CD8-positive, alpha-beta memory T cell (primary cell): Measurements from ENCODE around the gene POLR2H. TPM values are rescaled to one million over a fixed set of nuclear protein-coding genes. Genes with fewer than 3 reads are reported as not detected.

ENCODE experiments used
- CTCF ChIA-PET: fragments of 350-600 bp; sonication (Branson Sonifier 250); formaldehyde crosslinking; loops from one replicate; lab custom pipeline; 2021; ENCODE audit warnings: antibody characterized with exemption; lab: Charles Lee
- POLR2A ChIA-PET: fragments of 350-600 bp; sonication (Branson Sonifier 250); formaldehyde crosslinking; loops from one replicate; lab custom pipeline; 2021; ENCODE audit warnings: antibody characterized with exemption; lab: Charles Lee
- DNase-seq, 5 donors: peaks; one replicate each; pipeline versions ENCODE4 v3.0.0 to v3.0.0-alpha.2; 2020 to 2022; ENCODE audit warnings: mixed read lengths in 1 of 5
- H3K27ac ChIP-seq: one replicate; pipeline ENCODE4 v1.7.0; 2013; ENCODE audit warnings: low read depth, mild to moderate bottlenecking, low read length, moderate library complexity
- H3K27me3 ChIP-seq: 2 replicates; pipeline ENCODE4 v1.7.0; 2013; ENCODE audit warnings: low read length, mild to moderate bottlenecking; ENCODE audit not compliant: insufficient read depth, poor library complexity, severe bottlenecking
- H3K36me3 ChIP-seq: 2 replicates; pipeline ENCODE4 v1.7.0; 2013; ENCODE audit warnings: mild to moderate bottlenecking, low read length, moderate library complexity; ENCODE audit not compliant: insufficient read depth
- H3K4me1 ChIP-seq: 2 replicates; pipeline ENCODE4 v1.7.0; 2013; ENCODE audit warnings: mild to moderate bottlenecking, low read length, moderate library complexity; ENCODE audit not compliant: insufficient read depth
- H3K4me3 ChIP-seq: 2 replicates; pipeline ENCODE4 v1.7.0; 2013; ENCODE audit warnings: mild to moderate bottlenecking, low read length
- H3K9me3 ChIP-seq: 2 replicates; pipeline ENCODE4 v1.7.0; 2013; ENCODE audit warnings: mild to moderate bottlenecking, low read length
- H3K27ac Mint-ChIP-seq, 8 donors: one replicate each; pipeline ENCODE4 v1.8.0; 2020 to 2021; ENCODE audit warnings: mixed read lengths in 8 of 8, mild to moderate bottlenecking in 6 of 8, inconsistent platforms in 3 of 8, moderate library complexity in 3 of 8
- H3K27me3 Mint-ChIP-seq, 2 donors: one replicate each; pipeline ENCODE4 v1.8.0; 2020 to 2021; ENCODE audit warnings: mixed read lengths in 2 of 2, mild to moderate bottlenecking in 1 of 2, moderate library complexity in 1 of 2
- H3K36me3 Mint-ChIP-seq, 3 donors: one replicate each; pipeline ENCODE4 v1.8.0; 2020 to 2021; ENCODE audit warnings: mixed read lengths in 3 of 3, inconsistent platforms in 1 of 3, mild to moderate bottlenecking in 1 of 3
- H3K4me1 Mint-ChIP-seq, 3 donors: one replicate each; pipeline ENCODE4 v1.8.0; 2020 to 2021; ENCODE audit warnings: mixed read lengths in 3 of 3, inconsistent platforms in 1 of 3, mild to moderate bottlenecking in 1 of 3
- H3K4me3 Mint-ChIP-seq, 7 donors: one replicate each; pipeline ENCODE4 v1.8.0; 2020 to 2021; ENCODE audit warnings: mixed read lengths in 7 of 7, mild to moderate bottlenecking in 6 of 7, moderate library complexity in 4 of 7, inconsistent platforms in 2 of 7
- H3K9me3 Mint-ChIP-seq, 5 donors: one replicate each; pipeline ENCODE4 v1.8.0; 2020 to 2022; ENCODE audit warnings: mixed read lengths in 5 of 5, mild to moderate bottlenecking in 3 of 5, moderate library complexity in 2 of 5, inconsistent platforms in 1 of 5
- polyA plus RNA-seq: library from polyadenylated mRNA; unstranded; fragments of 300-500 nt; fragmentation: Illumina TruSeq; gene quantifications from one replicate; pipeline ENCODE4 v1.2.3, GENCODE V29; 2021
- total RNA-seq, 2 experiments: library from RNA; stranded (reverse); gene quantifications; one replicate each; pipeline ENCODE4 v1.2.3, GENCODE V29; 2021

POLR2H gene
- total and polyA plus RNA-seq, 3 experiments from 2014 or later: 52.1 to 147 (median 147) TPM

DNA sequence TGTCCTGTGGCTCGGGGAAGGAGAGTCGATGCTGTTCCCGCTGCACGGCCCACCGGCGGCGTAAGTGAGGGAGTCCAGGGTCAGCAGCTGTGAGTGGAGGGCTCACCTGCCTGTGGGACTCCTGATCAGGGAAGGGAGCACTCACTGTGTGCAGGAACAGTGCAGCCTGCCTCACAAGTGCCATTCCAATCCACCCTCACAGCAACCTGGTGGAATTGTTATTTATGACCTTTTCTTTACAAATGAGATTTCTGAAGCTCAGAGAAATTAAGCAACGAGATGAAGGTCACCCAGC, 27.4 kb downstream of the POLR2H start:
- Histone ChIP-seq H3K4me1 (no peaks in the 10 kb centered on the region), H3K4me3 (no peak overlapping the region), H3K27me3 (no peaks in the 10 kb centered on the region), H3K9me3 (no peaks in the 10 kb centered on the region), H3K36me3 (no peaks in the 10 kb centered on the region), H3K27ac (no peak overlapping the region)
- no peak for DNase-seq
- Mint-ChIP-seq H3K27ac (no peak overlapping the region), H3K4me3 (no peak overlapping the region), H3K9me3 (no peaks in the 10 kb centered on the region), H3K4me1 (no peaks in the 10 kb centered on the region), H3K27me3 (peaks cover 18 to 45% of the 10 kb centered on the region in 2 donors), H3K36me3 (no peaks in the 10 kb centered on the region)
- CTCF ChIA-PET: interaction anchor here (0.8 kb wide), 1 partner anchor 17 kb away, joined by 4 read pairs; no protein-coding TSS in a partner anchor
- POLR2A ChIA-PET: no interaction called here

- H3K27me3 ChIP-seq: no peaks in the 10 kb centered on the region
- no peak overlapping the region for H3K4me3 ChIP-seq
- no peaks in the 10 kb centered on the region for H3K36me3 Mint-ChIP-seq
- H3K9me3 Mint-ChIP-seq: no peaks in the 10 kb centered on the region
- peaks cover 17 to 40% of the 10 kb centered on the region in 2 donors for H3K27me3 Mint-ChIP-seq
- no peaks in the 10 kb centered on the region for H3K36me3 ChIP-seq
- POLR2A ChIA-PET: no interaction called here
- H3K4me1 ChIP-seq: no peaks in the 10 kb centered on the region
- H3K27ac Mint-ChIP-seq: no peak overlapping the region
- DNase-seq: no peak
- CTCF ChIA-PET: interaction anchor here (2.0 kb wide), 1 partner anchor 18 kb away, joined by 5 read pairs; no protein-coding TSS in a partner anchor
- no peak overlapping the region for H3K27ac ChIP-seq
- H3K4me3 Mint-ChIP-seq: no peak overlapping the region
- H3K4me1 Mint-ChIP-seq: no peaks in the 10 kb centered on the region
- no peaks in the 10 kb centered on the region for H3K9me3 ChIP-seq
These were observed 27.9 kb downstream of the POLR2H start for GRCh38 chr3:184389384-184389783.

GRCh38 chr3:184389935-184390528, 28.5 kb downstream of the POLR2H start:
- Histone ChIP-seq H3K4me3 (no peak overlapping the region), H3K36me3 (no peaks in the 10 kb centered on the region), H3K9me3 (no peaks in the 10 kb centered on the region), H3K27ac (no peak overlapping the region), H3K27me3 (no peaks in the 10 kb centered on the region), H3K4me1 (no peaks in the 10 kb centered on the region)
- DNase-seq: no peak
- no peak overlapping the region for H3K4me3 Mint-ChIP-seq
- POLR2A ChIA-PET: no interaction called here
- H3K27me3 Mint-ChIP-seq: peaks cover 17 to 34% of the 10 kb centered on the region in 2 donors
- H3K4me1 Mint-ChIP-seq: no peaks in the 10 kb centered on the region
- no peak overlapping the region for H3K27ac Mint-ChIP-seq
- no peaks in the 10 kb centered on the region for H3K36me3 Mint-ChIP-seq
- H3K9me3 Mint-ChIP-seq: no peaks in the 10 kb centered on the region
- CTCF ChIA-PET: interaction anchor here (2.0 kb wide), 1 partner anchor 18 kb away, joined by 5 read pairs; no protein-coding TSS in a partner anchor

DNA sequence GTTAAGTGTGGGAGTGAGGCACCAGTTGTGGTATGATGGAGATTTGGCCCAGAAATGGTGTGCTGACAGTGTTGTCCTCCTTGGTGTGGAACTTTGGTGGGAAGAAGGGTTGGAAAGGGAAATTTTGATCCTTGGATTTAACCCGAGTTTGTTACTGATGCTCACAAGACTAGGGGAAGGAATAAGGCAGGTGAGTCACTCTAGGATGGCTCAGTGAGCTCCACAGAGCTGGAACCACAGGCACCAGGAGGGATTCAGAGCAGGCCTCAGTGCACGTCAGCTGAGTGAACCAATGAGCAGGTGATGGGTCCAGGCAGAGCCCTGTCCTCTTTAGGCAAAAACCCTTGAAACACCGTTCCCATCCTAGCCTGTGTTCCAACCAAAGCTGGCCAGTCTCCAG, 29.8 kb downstream of the POLR2H start:
- ChIA-PET CTCF (interaction anchor here (2.0 kb wide), 1 partner anchor 20 kb away, joined by 5 read pairs; no protein-coding TSS in a partner anchor), POLR2A (no interaction called here)
- no peak for DNase-seq
- Mint-ChIP-seq H3K27ac (no peak overlapping the region), H3K27me3 (peaks cover 17 to 25% of the 10 kb centered on the region in 2 donors), H3K9me3 (no peaks in the 10 kb centered on the region), H3K4me1 (no peaks in the 10 kb centered on the region), H3K4me3 (no peak overlapping the region), H3K36me3 (no peaks in the 10 kb centered on the region)
- no peaks in the 10 kb centered on the region for H3K27me3 ChIP-seq
- no peaks in the 10 kb centered on the region for H3K9me3 ChIP-seq
- H3K36me3 ChIP-seq: no peaks in the 10 kb centered on the region
- H3K4me1 ChIP-seq: no peaks in the 10 kb centered on the region
- H3K4me3 ChIP-seq: no peak overlapping the region
- no peak overlapping the region for H3K27ac ChIP-seq

- H3K36me3 Mint-ChIP-seq: no peaks in the 10 kb centered on the region
- peak overlapping the region in 1 of 8 donors; percentile 58 for H3K27ac Mint-ChIP-seq
- ChIA-PET CTCF (no interaction called here), POLR2A (no interaction called here)
- Histone ChIP-seq H3K9me3 (no peaks in the 10 kb centered on the region), H3K36me3 (no peaks in the 10 kb centered on the region), H3K4me1 (no peaks in the 10 kb centered on the region), H3K27me3 (no peaks in the 10 kb centered on the region), H3K27ac (no peak overlapping the region), H3K4me3 (no peak overlapping the region)
- peaks cover 27 to 34% of the 10 kb centered on the region in 2 donors for H3K27me3 Mint-ChIP-seq
- H3K4me1 Mint-ChIP-seq: no peaks in the 10 kb centered on the region
- DNase-seq: peak in 1 of 5 donors; percentile 21
- H3K4me3 Mint-ChIP-seq: no peak overlapping the region
- H3K9me3 Mint-ChIP-seq: no peaks in the 10 kb centered on the region
These were observed 33.8 kb downstream of the POLR2H start for GRCh38 chr3:184395320-184395660.

- no peaks in the 10 kb centered on the region for H3K36me3 Mint-ChIP-seq
- ChIA-PET POLR2A (no interaction called here), CTCF (no interaction called here)
- no peak for DNase-seq
- no peaks in the 10 kb centered on the region for H3K36me3 ChIP-seq
- H3K4me1 ChIP-seq: no peaks in the 10 kb centered on the region
- no peaks in the 10 kb centered on the region for H3K9me3 Mint-ChIP-seq
- no peaks in the 10 kb centered on the region for H3K27me3 ChIP-seq
- no peaks in the 10 kb centered on the region for H3K9me3 ChIP-seq
- peaks cover 27 to 42% of the 10 kb centered on the region in 2 donors for H3K27me3 Mint-ChIP-seq
- no peaks in the 10 kb centered on the region for H3K4me1 Mint-ChIP-seq
- no peak overlapping the region for H3K4me3 ChIP-seq
- H3K27ac ChIP-seq: no peak overlapping the region
- H3K4me3 Mint-ChIP-seq: no peak overlapping the region
- H3K27ac Mint-ChIP-seq: no peak overlapping the region
These were observed 37.9 kb downstream of the POLR2H start for GRCh38 chr3:184399410-184399809.

- H3K27ac ChIP-seq: no peak overlapping the region
- H3K36me3 ChIP-seq: no peaks in the 10 kb centered on the region
- ChIA-PET CTCF (no interaction called here), POLR2A (interaction anchor here (0.7 kb wide), 1 partner anchor 126 kb away, joined by 6 read pairs; no protein-coding TSS in a partner anchor)
- no peak overlapping the region for H3K4me3 ChIP-seq
- Mint-ChIP-seq H3K4me3 (no peak overlapping the region), H3K4me1 (no peaks in the 10 kb centered on the region), H3K27me3 (peaks cover 13 to 28% of the 10 kb centered on the region in 2 donors), H3K36me3 (no peaks in the 10 kb centered on the region), H3K27ac (no peak overlapping the region), H3K9me3 (no peaks in the 10 kb centered on the region)
- H3K4me1 ChIP-seq: no peaks in the 10 kb centered on the region
- no peaks in the 10 kb centered on the region for H3K27me3 ChIP-seq
- DNase-seq: no peak
- no peaks in the 10 kb centered on the region for H3K9me3 ChIP-seq
These were observed 43.8 kb downstream of the POLR2H start for GRCh38 chr3:184405075-184406030.

DNA sequence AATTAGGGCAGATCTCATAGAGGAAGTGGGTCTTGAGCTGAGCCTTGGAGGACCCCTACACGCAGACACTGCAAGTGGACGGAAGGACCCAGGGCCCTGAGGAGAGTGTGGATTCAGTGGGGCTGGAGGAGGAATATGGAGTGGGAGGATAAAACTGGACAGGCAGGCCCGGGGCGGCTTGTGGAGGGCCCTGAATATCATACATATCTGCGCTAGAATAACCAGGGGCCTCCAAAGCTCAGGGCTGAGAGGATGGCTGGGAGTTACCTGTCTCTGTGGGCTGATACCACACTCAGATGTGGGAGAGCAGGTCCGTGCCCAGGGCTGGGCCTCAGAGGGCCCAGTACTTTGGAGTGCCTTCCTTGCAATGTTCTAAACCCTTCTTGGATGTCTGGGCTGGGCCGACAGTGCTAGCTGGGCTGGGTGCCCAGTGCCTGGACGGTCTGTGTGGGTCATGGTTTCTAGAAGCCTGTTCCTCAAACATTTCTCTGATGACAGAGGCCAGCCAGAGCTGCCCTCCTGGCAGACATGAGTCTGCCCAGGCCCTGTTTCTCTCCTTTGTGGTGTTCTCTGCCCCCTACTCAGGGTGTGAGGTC, 47.9 kb downstream of the POLR2H start:
- H3K27ac ChIP-seq: no peak overlapping the region
- no peak overlapping the region for H3K4me3 ChIP-seq
- H3K27me3 ChIP-seq: no peaks in the 10 kb centered on the region
- CTCF ChIA-PET: no interaction called here
- H3K27me3 Mint-ChIP-seq: peaks cover 7 to 8% of the 10 kb centered on the region in 2 donors
- H3K27ac Mint-ChIP-seq: no peak overlapping the region
- POLR2A ChIA-PET: no interaction called here
- no peaks in the 10 kb centered on the region for H3K36me3 ChIP-seq
- H3K4me1 ChIP-seq: no peaks in the 10 kb centered on the region
- no peak for DNase-seq
- H3K9me3 ChIP-seq: no peaks in the 10 kb centered on the region
- no peaks in the 10 kb centered on the region for H3K36me3 Mint-ChIP-seq
- H3K9me3 Mint-ChIP-seq: no peaks in the 10 kb centered on the region
- no peak overlapping the region for H3K4me3 Mint-ChIP-seq
- H3K4me1 Mint-ChIP-seq: no peaks in the 10 kb centered on the region
